D721Med (cell line): ENCODE measurements around the gene SBF1.

Source experiments
- DNase-seq: peaks from one replicate; pipeline ENCODE4 v3.0.0; 2011; ENCODE audit warnings: low spot score; ENCODE audit not compliant: insufficient read length
- FAIRE-seq: peaks from 2 replicates; lab custom pipeline; 2011; peaks lifted over from hg19 to GRCh38; lab: Jason Lieb, UNC
- CTCF ChIP-seq: IDR thresholded peaks from 2 replicates; pipeline ENCODE4 v1.5.1; 2012; ENCODE audit warnings: mild to moderate bottlenecking, control low read depth; ENCODE audit not compliant: insufficient read depth; ENCODE audit errors: missing control alignments

Gene SBF1

GRCh38 chr22:50469377-50470305 is 5.2 kb downstream of the SBF1 start:
- FAIRE-seq (no peak), DNase-seq (no peak)
- TF ChIP-seq CTCF: no peak

GRCh38 chr22:50468626-50469025 is 6.2 kb downstream of the SBF1 start:
- FAIRE-seq: no peak

GRCh38 chr22:50467773-50468440 is 6.9 kb downstream of the SBF1 start:
- FAIRE-seq: no peak
- no peak for DNase-seq
- no peak for TF ChIP-seq CTCF

More at GRCh38 chr22:50468626-50469025, 6.2 kb downstream of the SBF1 start:
- no peak for TF ChIP-seq CTCF
- DNase-seq: no peak

- no peak for TF ChIP-seq CTCF
- DNase-seq (no peak), FAIRE-seq (no peak)
Observed at GRCh38 chr22:50467341-50467740, 7.5 kb downstream of the SBF1 start.

GRCh38 chr22:50465066-50465930 is 9.5 kb downstream of the SBF1 start:
- TF ChIP-seq CTCF: no peak
- no peak for FAIRE-seq

GRCh38 chr22:50464451-50464850 is 10.4 kb downstream of the SBF1 start:
- no peak for TF ChIP-seq CTCF
- DNase-seq (no peak), FAIRE-seq (no peak)

More at GRCh38 chr22:50465066-50465930, 9.5 kb downstream of the SBF1 start:
- DNase-seq: no peak
